GM21723 (cell line): ENCODE data around the gene AURKA.
"Not testable (repeated sequence)": the region's sequence is repeated elsewhere in the genome, so short reads cannot be mapped to it uniquely, and the experiment has no call there.

Experiments
- ATAC-seq: cut with Tn5 transposase; IDR thresholded peaks from one replicate; pipeline ENCODE4 v1.9.1; 2021; ENCODE audit warnings: mild to moderate bottlenecking, moderate library complexity; ENCODE audit not compliant: unreplicated experiment

Gene AURKA

GRCh38 chr20:56360133-56360907 is 31.7 kb downstream of the AURKA start:
- no peak for ATAC-seq

GRCh38 chr20:56359212-56360132 is 32.5 kb downstream of the AURKA start:
- peak; percentile 35 for ATAC-seq

GRCh38 chr20:56358600-56359211 is 33.3 kb downstream of the AURKA start, which contains the start of gene FAM210B:
FAM210B (plus strand) TSS chr20:56358974; CDS start chr20:56359006, 32 bp downstream.
- peak; percentile 96 for ATAC-seq

GRCh38 chr20:56358070-56358469 is 33.9 kb downstream of the AURKA start:
- no peak for ATAC-seq

GRCh38 chr20:56353356-56353755 is 38.7 kb downstream of the AURKA start:
- no peak for ATAC-seq

- ATAC-seq = no peak
These were observed 39.5 kb downstream of the AURKA start for GRCh38 chr20:56352345-56353055.

GRCh38 chr20:56350842-56351241 is 41.2 kb downstream of the AURKA start:
- ATAC-seq = no peak

- ATAC-seq = no peak
These were observed 43.3 kb downstream of the AURKA start for GRCh38 chr20:56348746-56349145.

- ATAC-seq = no peak
These were observed 43.7 kb downstream of the AURKA start for GRCh38 chr20:56348305-56348693.

GRCh38 chr20:56347628-56348304 is 44.2 kb downstream of the AURKA start:
- ATAC-seq = no peak

GRCh38 chr20:56345911-56346310 is 46.1 kb downstream of the AURKA start:
- no peak for ATAC-seq

GRCh38 chr20:56343861-56344381 is 48.1 kb downstream of the AURKA start:
- ATAC-seq = peak; percentile 57

- no peak for ATAC-seq
These were observed 49.2 kb downstream of the AURKA start for GRCh38 chr20:56342783-56343182.

- ATAC-seq = not testable (repeated sequence)
These were observed 55.3 kb downstream of the AURKA start for GRCh38 chr20:56336709-56337108.

GRCh38 chr20:56328861-56329260 is 63.2 kb downstream of the AURKA start:
- no peak for ATAC-seq

GRCh38 chr20:56324806-56325205 is 67.2 kb downstream of the AURKA start:
- ATAC-seq = no peak

- no peak for ATAC-seq
These were observed 68.4 kb downstream of the AURKA start for GRCh38 chr20:56323656-56324055.

- no peak for ATAC-seq
These were observed 68.8 kb downstream of the AURKA start for GRCh38 chr20:56323206-56323605.

GRCh38 chr20:56322681-56323080 is 69.3 kb downstream of the AURKA start:
- no peak for ATAC-seq
